COLO668 (cell line): Measurements from ENCODE around the gene CTPS2.
"Not testable (repeated sequence)": the region's sequence is repeated elsewhere in the genome, so short reads cannot be mapped to it uniquely, and the experiment has no call there.

Experiments
- DNase-seq: peaks from one replicate; lab custom pipeline; 2025; ENCODE audit not compliant: unreplicated experiment; lab: John Stamatoyannopoulos, UW

Gene CTPS2

DNA sequence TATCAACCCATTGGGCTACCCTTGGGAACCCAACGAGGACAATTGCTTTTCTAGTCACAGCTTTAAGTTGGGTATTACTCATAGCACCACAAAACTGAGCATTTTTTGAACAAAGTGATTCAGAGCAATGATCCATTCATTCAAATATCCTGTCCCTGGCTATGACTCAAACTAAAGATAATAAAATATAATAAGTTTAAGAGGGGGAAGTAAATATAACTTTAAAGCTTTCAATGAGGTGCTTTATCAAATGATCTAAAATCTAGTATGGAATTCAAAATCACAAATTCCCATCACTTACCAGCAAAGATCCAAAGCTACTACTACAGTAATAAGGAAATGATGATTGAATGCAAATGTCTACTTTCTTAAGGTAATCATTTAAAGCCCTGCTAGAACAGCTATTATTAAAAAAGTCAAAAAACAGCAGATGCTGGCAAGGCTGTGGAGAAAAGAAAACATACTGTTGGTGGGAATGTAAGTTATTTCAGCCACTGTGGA, 102.3 kb downstream of the CTPS2 start:
- no peak for DNase-seq

DNA sequence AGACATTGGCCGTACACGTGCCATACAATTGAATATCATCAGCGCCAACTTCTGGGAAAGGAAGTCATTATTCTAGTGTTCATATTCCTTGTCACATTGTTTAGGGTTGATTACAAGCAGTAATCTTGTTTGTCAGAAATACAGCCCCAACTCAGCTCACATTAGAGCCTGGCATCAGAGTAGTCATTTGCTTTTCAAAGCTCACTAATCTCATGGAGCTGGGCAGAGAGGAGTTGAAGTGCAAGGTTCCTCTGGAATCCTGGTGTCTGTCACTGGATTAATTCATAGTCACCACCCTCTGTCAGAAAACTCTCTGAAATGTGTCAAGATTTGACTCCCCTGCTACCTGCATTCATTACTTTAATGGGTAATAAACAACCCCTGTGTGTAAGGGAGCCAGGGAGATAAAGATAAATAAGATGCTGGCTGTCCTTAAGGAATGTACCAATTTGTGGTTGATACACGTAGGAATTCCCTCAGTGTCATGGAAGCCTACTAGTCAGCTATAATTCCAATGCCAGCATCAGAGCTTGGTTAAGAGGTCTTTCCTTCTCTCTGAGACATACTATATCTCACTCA, 106.2 kb downstream of the CTPS2 start:
- DNase-seq, result no peak

DNA sequence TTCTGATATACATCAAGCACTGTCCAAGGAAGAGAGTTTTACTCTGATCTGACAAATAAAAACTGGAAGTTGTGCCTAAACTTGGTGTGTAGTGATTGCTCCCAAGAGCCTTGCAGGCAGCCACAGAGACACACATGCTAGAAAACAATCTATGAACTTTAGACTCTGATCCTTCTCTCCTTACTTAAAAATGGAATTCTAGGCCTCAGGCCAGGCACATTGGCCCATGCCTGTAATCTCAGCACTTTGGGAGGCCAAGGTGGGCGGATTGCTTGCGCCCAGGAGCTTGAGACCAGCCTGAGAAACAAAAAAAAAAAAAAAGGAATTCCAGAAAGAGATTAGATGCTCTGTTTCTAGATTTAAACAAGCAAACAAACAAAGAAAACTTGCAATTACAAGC, 108.1 kb downstream of the CTPS2 start:
- DNase-seq, result no peak

DNA sequence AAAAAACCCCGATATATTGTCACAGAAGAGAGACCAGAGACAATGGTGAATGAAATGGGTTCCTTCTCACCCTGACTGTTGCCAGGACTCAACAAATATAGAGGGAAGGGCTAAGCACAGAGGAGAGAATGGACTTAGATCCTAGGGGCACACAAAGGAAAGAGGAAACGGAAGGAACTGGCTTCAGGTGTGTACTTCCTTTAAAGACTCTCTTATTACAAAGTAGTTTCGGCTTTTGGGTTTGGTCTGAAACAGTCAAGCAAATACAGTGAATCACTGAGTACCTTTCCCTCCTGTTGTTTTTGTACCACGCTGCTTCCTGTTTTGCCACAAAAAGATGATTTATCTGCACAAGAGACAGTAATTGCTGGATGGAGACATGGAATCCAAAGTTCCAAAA, 108.6 kb downstream of the CTPS2 start:
- no peak for DNase-seq

DNA sequence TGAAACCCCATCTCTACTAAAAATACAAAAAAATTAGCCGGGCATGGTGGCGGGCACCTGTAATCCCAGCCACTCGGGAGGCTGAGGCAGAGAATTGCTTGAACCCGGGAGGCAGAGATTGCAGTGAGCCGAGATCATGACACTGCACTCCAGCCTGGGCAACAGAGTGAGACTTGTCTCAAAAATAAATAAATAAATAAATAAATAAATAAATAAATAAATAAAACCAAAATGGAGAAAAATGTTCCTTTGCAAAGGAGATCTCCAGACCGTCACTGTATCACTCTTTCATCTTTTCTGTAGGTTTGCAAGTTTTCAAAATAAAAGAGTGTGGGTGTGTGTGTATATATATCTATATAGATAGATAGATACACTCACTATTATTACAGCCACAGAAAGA, 109.2 kb downstream of the CTPS2 start:
- DNase-seq, result not testable (repeated sequence)

DNA sequence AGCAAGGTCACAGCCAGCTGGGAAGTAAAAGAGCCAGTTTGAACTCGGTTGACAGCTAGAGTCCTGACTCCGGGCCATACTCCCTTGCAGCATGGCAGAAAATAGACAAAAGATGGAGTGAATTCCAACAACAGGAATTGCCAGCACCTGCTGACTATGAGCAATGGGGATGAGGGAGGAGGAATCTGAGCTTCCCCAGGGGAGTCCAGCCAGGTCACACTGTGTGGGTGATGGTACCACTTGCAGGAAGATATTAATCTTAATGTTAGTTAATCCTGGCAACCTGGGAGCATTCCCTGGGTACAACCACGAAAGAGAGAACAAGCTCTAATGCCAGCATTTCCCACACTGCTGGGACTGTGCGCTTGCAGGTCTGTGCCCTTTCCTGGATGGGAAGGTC, 110.6 kb downstream of the CTPS2 start:
- DNase-seq, result no peak

DNA sequence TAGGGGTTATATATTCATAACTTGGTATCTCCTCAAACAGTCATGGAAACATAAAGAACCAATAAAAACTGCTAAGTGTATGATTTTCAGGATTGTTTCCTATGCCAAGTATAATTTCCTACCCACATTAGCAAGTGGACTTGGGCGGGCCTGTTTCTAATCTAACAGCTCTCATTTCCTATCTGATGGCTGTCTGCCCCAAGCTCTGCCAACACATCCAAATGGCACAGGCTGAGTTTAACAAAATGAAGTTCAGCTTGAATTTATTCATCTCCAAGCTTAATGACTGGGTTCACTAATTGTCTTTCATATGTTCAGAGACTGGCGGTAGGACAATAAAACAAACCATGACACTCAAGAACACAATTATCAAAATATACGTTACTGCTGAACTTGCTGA, 118.0 kb downstream of the CTPS2 start:
- no peak for DNase-seq

DNA sequence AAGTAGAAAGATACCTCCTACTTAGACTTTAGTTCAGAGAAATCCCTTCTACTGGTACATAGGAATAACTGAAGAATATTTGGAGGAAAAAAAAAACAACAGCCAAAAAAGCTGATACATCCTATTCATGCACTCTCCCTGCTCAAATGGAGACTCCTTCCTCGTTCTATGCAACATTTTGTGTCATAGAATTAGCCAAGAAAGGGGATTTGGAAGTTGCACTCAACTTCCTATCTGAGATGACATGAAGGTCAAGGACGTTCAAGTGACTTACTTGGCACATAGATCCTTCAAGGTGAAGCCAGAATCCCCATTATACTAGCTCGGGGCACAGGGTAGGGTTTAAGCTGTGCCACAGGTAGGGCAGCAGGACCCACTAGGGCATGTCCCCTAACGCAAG, 118.7 kb downstream of the CTPS2 start:
- DNase-seq, result no peak

DNA sequence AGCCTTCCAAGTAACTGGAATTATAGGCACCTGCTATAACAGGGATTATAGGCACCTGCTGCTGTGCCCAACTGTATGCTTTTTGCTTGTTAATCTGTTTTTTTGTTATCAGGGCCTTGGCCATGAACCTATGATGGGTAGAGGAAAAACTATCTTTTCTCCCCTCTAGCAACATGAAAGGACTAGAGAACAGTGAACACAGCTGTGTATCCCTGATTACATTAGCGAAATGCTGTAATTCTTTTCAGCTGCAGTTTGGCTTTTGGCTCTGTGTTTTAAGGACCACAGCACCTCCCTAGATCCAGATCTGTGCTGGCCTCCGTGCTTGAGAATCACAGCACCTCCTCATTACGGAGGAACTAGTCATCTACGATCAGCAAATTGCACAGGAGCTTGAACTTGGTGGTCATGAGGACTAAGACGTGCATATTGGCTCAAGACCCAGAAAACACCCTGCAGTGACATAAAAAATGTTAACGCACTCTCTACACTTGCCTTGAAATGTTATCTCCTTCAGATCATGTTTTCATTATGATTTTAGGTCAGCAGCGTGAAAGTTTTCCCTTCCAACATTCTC, 120.2 kb downstream of the CTPS2 start:
- DNase-seq, result no peak

DNA sequence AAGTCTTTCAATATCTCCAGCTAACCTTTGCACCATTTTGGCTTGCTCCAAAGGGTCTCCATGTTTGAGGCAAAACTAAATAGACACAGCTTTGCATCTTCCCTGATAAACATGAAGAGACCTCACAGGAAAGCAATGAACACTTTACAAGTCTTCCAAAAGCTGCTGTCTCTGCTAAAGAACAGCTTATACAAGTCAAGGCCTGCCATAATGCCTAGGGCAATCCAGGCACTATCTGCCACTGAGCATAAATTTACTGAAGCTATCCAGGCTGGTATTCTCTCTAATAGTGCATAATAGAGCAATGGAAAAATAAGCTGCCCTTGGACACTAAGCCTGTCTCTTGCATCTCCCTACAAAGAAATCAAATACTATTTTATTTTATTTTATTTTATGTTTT, 122.6 kb downstream of the CTPS2 start:
- DNase-seq, result no peak

DNA sequence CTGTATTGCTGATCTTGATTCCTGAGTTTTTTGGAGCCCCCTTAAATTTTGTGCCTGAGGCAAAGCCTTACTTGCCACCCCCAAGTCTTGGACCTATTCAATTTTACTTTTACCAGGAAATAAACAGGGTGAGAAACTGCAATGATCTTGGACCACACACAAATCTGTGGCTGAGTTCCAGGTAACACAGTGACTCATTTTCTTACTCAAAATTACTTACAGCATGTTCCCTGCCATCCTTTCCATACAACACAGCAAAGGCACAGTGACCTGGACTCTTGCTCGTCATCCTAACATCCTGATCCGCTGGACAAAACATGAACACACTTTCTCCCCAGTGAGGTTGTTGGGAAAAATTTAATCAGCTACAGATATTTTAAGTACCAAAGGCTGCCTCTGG, 123.3 kb downstream of the CTPS2 start:
- DNase-seq, result no peak

DNA sequence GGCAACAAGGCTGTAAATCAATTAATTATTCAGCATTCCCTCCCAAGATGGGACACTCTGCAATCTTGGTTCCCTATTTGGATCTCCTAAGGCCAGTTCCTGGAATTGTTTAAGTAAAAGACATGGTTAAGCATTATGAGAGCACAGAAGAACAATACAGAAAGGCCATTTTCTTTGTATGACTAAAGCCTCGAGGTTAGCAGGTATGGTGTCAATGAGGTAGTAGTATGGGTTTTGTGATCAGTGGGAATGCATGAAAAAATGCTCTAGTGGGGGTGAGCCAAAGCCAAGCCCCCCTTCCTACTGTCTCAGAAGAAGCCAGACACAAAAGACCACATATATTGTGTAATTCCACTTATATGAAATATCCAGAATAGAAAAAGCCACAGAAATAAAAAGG, 124.2 kb downstream of the CTPS2 start:
- no peak for DNase-seq

DNA sequence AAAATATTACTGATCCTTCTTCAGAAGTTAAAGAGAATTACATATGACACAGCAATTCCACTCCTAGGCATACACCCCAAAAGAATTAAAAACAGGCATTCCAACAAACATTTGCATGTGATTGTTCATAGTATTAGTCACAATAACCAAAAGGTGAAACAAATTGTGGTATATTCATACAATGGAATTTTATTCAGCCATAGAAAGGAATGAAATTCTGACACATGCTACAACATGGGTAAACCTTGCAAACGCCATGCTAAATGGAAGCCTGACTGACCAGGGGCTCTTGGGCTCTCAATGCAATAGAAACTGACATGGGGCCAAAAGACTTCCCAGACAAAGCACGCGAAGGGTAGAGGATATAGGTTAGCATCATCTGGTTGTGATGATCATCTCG, 124.6 kb downstream of the CTPS2 start:
- DNase-seq, result no peak

DNA sequence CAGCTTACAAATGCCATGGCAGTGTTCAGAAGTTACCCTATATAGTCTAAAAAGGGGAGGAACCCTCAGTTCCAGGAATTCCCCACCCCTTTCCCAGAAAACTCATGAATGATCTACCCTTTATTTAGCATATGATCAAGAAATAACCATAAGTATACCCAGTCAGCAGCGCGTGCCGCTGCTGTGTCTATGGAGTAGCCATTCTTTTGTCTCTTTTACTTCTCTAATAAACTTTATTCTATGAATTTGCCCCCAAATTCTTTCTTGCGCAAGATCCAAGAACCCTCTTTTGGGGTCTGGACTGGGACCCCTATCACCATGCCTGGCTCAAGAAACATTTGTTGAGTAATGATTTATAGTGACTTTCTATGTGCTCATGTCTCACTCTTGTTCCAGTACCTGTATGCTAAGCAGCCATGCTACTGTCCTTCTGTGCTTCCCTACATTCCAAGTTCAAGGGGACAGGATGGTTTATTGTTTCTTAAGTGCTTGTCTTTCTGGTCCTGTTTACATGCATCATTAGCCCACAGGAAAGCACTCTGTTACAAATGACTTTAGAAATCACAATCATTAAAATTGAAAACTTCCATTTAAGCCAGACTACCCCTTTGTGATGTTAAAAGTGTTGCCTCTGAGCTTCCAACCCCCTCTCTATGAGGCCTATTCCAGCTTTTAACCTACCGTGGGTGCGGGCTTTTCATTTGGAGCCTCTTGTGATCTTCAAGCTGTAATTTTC, 125.9 kb downstream of the CTPS2 start:
- no peak for DNase-seq

DNA sequence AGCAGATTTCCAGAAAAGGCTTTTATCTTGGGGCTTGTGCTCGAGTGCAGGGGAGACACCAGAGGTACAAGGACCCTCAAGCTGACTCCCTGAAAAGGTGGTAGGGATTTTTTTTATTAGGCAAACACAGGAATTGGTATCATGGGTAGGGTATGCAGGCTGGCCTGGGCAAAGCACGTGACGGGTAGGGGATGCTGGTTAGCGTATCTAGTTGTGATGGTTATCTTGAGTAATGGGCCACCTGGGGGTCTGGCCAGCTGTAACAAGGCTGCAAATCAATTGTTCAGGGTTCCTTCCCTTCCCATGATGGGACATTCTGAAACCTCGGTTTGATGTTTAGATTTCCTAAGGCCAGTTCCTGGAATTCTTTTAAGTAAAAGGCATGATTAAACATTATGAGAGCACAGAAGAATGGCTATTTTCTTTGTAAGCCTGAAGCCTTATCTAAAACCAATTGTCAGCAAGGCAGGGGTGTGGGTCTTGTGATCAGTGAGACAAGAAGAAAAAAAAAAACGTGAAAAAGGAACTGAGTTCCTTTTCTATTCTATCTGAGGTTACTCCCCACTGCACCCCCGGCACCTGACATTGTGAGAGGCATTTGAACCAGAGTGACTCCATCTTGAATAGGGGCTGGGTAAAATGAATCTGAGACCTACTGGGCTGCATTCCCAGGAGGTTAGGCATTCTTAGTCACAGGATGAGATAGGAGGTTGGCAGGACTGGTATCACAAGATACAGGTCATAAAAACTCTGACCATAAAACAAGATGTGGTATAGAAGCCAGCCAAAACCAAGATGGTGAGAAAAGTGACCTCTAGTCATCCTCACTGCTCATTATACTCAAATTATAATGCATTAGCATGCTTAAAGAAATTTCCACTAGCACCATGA, 126.7 kb downstream of the CTPS2 start:
- no peak for DNase-seq

DNA sequence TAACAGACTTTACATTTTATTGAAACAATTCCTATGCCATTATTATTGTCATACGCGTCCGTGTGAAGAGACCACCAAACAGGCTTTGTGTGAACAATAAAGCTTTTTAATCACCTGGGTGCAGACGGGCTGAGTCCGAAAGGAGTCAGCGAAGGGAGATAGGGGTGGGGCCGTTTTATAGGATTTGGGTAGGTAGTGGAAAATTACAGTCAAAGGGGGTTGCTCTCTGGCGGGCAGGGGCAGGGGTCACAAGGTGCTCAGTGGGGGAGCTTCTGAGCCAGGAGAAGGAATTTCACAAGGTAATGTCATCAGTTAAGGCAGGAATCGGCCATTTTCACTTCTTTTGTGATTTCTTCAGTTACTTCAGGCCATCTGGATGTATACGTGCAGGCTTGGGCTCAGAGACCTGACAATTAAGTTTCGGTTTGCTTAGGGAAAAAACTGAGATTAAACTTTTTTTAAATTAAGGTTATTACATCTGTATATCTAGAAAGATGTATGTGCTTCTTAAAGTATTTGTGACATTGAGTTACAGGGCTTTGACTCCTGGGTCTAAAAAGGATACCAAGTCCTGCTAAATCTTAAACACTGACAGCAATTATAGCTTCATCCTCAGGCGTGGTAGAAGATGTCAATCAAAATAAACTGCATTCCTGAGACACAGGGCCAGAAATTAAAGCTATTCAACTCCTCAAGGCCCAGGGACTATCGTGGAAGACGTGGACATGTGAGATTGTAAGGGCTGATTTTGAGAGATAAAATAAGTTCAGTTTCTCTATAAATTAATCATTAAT, 132.3 kb downstream of the CTPS2 start:
- DNase-seq, result not testable (repeated sequence)

DNA sequence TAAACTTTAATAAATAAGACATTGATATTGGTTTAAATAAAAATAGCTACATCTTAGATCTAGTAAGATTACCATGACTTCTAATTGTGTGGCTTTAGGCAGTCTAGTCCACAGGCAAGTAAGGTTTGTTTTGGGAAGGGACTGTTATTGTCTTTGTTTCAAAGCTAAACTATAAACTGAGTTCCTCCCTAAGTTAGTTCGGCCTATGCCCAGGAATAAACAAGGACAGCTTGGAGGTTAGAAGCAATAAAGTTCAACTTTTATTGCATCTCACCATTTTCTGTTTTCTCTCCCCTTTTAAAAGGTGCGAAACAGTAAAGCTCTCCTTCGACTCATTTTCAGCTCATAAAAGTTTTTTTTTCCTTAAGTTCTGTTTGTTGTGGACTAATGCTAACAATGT, 133.0 kb downstream of the CTPS2 start:
- DNase-seq, result no peak

DNA sequence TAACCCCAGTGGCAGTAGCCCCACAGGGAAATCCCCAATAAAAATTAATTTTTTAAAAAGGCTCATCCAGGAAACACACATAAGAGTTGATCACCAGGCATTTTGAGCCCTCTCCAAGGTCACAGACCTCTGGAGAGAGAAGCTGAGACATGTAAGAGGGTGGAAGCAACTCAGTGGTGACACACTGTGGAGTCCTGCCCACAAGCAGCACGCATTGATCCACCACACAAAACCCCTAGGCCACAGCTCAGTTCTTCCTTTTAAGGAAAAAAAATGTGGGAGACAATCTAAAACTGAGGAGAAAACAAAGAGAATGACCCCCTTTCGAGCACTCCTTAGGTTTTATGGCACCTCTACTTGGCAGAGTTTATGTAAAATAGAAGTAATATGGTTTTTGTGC, 134.3 kb downstream of the CTPS2 start:
- DNase-seq, result no peak

DNA sequence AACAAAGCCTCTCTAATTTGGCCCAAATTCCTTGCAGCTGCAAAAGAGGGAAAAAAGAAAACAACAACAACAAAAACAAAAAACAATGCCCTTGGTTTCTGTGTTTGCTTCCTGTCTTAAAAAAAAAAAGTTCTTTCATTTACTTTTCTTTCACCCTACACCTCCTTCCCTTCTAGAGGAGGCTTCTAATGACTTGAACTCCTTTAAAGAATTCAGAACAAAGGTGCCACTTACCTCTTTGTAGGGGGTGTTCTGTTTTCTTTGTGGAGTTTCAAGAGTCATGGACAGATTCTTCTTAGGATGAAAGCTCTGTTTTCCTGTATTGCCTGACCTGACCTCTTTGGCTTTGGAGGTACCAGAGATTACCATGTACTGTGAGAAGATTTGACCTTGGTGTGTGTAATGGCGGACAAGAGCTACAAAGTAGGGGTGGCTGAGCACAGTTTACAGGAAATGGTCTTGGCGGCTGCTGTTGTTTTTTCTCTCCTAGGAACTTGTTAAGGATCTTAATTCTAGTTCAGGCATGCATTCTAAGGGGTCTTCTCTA, 134.9 kb downstream of the CTPS2 start:
- no peak for DNase-seq

DNA sequence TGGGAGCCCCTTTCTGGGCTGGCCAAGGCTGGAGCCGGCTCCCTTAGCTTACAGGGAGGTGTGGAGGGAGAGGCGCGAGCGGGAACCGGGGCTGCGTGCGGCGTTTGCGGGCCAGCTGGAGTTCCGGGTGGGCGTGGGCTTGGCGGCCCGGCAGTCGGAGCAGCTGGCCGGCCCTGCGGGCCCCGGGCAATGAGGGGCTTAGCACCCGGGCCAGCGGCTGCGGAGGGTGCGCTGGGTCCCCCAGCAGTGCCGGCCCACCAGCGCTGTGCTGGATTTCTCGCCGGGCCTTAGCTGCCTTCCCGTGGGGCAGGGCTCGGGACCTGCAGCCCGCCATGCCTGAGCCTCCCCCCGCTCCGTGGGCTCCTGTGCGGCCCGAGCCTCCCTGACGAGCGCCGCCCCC, 137.1 kb downstream of the CTPS2 start:
- DNase-seq, result not testable (repeated sequence)
